Activated T-helper 1 cell treated with anti-CD3 and anti-CD28 coated beads, Interleukin-2, amount 50 U/mL, for 16 hours (primary cell): ENCODE measurements around the gene CSNK1G3.

ENCODE experiments used
- DNase-seq, 2 donors: peaks; one replicate each; pipeline ENCODE4 v3.0.0-alpha.2; 2020; ENCODE audit warnings: low read depth in 1 of 2, low spot score in 1 of 2

The CSNK1G3 gene

DNA sequence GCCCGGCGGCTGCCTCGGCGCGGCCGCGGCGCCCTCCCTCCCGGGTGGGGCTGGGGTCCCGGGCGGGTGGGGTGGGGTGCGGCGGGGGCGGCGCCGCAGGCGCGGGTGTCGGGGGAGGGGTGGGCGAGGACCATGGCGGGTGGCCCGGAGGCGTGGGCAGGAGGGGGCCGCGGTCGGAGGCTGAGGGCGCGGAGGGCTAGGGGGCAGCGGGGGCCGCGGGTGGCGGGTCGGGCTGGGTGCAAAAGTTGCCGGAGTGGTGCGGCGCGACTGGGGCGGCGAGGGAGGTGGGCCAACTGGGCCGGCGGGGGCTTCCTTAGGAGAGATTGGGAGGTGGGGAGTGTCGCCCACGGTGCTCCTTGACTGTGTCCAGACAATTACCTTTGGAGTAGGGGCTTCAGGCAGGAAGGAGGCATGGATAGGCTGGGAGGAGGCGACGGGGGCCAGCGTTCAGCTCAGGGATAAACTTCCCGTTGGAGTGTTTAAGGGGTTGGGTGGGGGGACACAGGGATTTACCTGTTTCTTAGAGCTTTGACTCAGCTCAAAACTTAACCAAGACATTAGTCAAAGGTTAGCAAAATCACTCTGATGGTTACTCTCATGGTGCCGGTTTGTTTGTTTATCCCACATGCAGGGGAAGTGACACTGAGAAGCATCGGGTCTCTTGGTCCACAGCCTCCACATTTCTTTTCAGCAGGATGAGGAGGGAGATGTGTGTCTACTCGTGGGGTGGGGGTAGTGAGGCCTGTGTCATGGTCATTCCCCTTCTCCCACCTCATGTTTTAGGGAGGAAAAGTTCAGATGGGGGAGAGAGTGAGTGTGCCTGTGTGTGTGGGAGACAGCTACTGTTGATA is 859 bp downstream of the CSNK1G3 start:
- DNase-seq, result peak in 1 of 2 donors; percentile 19

DNA sequence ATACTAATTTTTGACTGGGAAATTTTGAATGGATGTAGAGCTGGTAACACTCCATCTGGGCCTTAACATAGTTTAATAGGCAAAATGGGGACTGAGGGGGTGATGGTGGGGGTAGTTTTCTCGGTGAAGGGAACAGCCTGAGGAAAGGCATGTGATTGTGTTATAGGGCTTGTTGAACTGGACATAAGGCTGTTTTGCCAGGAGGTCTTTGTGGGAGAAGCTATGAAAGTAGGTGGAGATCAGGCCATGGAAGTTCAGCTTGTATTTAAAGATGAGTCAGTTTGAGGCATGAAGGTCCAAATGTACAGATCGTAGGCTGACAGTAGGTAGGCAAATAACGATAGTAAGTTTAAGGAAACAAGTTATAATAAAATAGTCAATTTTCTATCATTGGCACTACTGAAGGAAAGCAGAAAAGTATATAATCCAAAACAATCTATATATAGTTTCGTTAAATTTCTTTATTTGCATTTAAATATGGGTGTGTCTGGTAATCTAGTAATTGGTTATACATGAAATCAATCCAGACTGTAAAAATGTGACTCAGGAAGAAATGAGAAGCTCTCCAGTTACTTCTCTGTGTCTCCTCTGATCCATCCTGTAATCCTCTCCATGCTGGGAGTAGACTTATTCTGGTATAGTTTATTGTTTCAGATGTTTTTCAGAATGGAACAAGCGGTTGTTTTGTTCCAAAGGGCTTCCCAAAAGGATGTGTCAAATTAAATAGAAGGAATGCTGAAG is 2.8 kb downstream of the CSNK1G3 start:
- no peak for DNase-seq

DNA sequence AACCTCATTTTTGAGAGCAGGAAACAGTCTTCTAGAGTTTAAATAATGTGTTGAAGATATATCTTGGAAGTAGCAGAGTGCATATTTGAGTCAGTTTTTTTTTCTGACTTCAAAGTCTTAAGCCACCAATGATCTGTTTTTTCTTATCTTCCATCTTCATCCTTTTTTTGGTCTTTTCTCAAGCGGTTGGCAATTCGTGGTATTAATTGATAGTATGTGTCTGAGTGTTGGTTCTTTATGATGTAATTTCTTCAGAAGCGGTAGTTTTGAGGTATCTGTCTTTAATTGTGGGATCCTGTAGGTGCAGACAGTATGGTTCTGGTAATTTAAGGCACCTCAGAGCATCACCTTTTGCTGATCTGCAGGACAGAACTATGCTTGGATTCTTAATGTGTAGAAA is 3.9 kb downstream of the CSNK1G3 start:
- DNase-seq, result no peak

DNA sequence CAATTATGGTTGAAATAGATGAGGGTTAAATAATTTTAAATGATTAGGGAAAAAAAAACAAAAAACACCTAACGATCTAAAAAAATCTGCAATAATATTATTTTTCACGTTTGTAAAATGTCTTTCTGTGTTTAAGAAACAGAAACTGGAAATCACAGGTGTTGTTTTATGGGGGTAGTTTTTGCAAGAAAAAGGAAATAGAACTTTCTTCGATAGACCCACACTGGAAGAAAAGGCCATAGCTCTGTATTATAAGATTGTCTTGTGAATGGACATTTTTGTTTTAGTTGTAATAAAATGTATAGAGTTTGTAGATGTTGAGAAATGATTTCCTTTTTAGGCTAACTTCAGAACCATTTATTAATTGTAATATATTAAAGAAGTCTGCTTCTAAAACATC is 5.5 kb downstream of the CSNK1G3 start:
- no peak for DNase-seq

DNA sequence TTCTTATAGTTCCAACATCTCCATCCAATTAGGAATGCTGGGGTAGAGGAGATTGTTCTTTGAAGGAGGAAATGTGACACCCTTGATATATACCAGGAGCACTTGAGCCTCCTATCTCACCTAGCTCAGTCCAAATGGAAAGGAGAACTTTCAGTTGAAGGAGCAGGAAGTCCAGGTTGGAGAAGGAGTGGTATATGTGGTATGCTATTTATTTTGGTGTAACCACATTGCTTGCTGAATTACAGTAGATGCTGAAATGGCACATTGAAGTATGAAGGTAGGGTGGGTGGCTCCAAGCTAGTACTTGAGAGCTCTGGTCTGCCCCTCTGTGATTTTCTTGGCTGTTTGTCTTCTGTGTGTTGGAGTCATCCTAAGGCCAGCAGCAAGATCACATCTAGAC is 6.1 kb downstream of the CSNK1G3 start:
- no peak for DNase-seq

DNA sequence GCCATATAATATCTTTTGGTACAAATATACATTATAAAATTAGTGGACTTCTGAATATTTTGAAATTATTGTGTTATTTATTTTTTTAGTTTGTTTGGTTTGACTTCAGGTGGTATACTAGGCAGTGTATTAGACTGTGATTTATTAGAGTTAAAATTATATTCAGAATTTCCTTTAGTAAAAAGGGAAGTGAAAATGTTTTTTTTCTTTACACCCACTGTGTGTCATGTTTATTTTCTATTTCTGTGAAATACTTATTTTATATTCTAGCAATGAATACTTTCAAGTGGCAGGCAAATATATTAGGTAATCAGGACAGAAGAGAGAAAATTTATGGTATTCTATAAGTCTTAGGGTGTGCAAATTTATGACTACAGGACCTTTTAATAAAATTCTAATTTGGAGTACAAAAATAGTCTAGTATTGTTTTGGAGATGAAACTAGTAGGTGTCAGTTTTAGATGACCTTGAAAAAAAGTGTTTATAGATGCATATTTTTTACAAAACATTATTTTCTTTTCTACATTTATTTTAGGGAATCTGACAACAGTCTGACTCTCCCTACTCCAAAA is 8.8 kb downstream of the CSNK1G3 start:
- no peak for DNase-seq

DNA sequence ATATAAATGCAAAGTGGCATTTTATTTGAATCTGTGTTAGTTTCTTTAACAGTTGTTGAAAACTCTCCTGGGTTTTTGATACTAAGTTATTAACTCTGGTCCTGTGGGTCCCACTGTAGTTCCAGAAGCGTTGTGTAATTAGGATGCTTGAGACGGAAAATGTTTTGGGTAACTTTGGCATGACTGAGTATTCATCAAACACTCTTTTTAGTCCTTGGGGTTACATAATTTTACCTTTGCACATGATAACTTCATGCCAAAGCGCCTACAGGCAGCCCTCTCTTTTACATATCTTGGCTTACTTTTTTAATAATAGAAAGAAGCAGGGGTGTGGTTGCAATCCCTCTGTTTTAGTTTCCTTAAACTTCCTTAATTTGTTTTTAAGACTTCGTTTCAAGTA is 12.2 kb downstream of the CSNK1G3 start:
- DNase-seq, result no peak

DNA sequence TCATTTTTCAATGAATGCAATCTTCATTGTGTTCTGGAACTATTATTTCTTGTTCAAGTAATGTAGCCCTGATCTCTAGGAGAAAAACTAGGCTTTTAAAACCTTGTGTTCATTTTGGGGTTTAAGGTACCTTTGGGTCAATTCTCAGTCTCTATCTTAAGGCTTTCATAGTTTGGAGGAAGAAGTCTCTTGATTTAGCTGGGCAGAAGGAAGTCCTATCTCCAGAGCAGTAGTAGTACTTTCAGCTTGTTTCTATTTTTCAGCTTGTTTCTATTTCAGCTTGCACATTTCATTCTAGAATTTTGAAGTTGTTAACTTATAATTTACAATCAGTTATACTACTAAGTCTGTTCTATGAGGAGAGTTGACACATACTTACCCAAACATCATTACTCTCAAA is 15.2 kb downstream of the CSNK1G3 start:
- no peak for DNase-seq

DNA sequence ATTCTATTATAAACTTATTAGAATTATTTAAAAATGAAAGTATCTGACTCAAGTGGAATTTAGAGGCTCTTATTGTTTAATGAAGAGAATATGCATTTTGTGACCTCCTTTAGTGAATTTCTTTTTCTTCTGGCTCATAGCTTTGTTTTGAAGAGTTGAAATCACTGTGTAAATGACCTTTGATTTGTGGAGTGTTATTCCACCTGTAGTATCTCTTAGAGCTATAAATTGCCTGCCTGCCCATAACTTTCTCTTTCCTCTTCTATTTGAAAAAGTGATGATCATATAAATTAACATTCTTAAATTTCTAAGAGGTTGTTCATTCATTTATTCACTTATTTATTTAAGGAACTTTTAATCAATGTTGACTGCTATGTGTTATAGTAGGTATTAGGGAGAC is 16.1 kb downstream of the CSNK1G3 start:
- no peak for DNase-seq

DNA sequence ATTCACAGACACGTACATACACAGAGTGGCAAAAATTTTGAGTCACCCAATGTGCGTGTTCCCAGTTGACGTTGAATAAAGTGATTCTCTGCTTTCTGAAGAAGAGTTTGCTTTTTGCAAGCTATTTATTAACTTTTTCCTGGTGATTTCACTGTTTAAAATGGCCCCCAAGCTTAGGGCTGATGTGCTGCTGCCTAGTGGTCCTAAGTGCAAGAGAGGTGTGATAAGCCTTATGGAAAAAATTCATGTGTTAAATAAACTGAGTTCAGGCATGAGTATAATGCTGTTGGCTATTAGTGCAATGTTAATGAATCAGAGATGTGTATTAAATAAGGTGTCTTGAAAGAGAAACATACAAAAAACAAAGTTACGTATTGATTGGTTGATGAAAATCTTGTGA is 16.9 kb downstream of the CSNK1G3 start:
- no peak for DNase-seq

DNA sequence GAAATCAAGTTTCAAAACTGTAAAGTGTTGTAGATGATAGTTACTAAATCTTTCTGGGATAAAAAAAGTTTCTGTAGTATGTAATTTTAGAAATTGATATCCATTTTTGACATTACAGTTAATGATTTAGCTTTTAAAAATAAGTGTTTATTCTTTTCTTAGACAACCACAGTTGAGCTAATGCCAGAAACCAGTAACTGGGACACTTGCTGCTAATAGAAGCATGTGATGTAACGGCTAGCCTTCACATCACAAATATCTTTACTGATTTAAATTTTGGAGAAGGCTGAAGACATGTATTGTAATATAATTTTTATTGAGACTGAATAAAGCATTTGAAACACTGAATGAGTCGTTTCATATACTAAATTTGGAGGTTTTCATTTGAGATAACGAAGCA is 18.8 kb downstream of the CSNK1G3 start:
- no peak for DNase-seq

DNA sequence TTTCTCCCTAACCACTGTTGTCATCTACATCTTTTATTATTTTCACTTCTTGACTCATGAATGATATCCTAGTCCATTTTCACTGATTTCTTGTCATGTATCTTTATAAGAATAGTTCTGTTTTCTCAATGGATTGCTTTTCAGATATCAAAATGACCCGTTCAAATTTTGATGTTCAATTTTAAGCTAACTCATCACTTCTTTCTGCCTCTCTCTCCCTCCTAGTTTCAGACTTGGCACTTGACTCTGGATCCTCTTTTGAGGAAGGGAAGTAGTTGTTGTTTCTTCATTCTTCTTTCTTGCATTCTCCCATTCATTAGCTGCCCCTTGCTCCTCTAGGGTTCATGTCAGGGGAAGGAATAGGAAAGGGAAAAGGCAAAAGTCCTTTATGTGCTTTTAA is 23.7 kb downstream of the CSNK1G3 start:
- no peak for DNase-seq

DNA sequence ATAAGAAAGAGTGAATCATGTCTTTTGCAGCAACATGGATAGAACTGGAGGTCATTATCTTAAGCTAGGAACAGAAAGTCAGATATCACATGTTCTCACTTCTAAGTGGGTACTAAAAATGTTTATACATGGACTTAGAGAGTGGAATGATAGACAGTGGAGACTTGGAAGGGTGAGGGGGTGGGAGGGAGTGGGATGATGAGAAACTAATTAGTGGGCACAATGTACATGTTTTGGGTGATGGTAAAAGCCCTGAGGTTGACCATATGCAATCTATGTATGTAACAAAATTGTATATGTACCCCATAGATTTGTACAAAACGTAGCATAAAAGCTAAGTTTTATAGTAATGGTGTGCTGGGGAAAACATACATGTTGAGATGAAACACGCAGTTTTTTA is 25.3 kb downstream of the CSNK1G3 start:
- no peak for DNase-seq

DNA sequence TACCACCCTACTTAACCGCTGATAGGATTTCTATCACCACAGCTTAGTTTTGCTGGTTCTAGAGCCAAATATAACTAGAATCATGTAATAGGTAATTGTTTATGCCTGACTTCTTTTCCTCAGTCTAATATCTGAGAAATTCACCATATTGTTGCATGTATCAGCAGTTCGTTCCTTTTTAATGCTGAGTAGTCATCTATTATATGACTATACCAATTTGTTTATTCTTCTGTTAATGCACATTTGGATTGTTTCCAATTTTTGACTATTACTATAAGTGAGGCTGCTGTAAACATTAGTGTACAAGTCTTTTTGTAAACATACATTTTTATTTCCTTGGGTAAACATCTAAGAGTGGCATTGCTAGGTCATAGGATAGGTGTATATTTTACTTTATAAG is 25.9 kb downstream of the CSNK1G3 start:
- DNase-seq, result no peak

DNA sequence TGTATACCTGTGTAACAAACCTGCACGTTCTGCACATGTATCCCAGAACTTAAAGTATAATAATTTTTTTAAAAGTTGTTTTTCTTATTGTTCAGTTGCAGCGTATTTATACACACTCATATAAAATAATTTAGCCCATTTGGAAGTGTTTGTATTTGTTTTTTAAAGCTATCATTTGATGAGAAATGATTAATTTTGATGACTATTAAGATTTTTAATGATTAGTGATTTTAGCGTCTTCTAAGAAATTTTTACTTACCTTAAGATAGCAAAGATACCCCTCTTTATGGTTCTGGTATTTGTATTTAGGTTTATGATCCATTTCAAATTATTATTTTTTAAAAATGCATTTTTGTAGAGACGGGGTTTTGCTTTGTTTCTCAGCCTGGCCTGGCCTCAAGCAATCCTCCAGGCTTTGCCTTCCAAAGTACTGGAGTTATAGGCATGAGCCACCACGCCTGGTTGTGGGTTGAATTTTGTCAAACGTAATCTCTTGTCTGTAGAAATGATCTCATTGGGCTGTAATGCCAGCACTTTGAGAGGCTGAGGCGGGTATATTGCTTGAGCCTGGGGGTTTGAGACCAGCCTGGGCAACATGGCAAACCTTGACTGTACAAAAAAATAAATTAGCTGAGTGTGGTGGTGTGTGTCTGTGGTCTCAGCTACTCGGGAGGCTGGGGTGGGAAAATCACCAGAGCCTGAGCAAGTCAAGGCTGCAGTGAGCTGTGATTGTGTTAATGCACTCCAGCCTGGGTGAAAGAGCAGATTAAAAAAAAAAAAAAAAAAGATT is 26.9 kb downstream of the CSNK1G3 start:
- no peak for DNase-seq

DNA sequence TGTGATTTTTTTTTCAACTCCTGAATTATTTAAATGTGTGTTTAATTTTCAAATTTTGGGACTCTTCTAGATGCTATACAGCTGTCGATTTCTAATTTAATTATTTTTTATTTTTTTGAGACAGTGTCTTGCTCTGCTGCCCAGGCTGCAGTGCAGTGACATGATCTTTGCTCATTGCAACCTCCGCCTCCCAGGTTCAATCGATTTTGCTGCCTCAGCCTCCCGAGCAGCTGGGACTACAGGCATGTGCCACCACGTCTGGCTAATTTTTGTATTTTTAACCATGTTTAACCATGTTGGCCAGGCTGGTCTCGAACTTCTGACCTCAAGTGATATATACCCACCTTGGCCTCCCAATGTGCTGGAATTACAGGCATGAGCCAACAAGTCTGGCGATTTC is 28.6 kb downstream of the CSNK1G3 start:
- no peak for DNase-seq

DNA sequence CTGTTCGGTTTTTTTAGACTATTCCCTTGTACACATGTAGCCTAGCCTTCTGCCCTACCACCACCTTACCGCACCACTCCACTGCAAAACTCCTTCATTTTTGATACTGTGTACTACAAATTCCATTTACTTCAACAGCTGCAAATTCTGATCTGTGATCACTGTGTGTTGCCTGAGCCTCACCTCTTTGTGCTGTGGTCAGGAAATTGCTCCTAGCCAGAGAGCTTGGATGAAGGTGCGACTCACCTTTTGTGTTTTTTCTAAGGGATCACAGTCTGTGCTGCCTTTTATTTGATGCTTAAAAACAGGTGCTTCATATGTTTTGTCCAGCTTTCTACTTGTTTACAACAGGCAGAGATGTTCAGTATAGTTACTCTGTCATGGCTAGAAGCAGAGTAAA is 31.5 kb downstream of the CSNK1G3 start:
- no peak for DNase-seq

DNA sequence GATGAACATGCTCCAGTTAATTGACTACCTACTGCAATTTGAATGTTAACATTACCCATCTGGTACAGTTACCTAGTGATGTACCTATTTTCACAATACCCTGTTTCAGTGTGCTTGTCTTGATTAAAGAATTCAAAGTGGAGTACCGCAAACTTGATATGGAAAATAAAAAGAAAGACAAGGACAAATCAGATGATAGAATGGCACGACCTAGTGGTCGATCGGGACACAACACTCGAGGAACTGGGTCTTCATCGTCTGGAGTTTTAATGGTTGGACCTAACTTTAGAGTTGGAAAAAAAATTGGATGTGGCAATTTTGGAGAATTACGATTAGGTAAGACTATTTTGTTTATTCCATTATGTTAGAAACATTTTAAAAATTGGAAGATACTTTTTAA is 33.5 kb downstream of the CSNK1G3 start:
- no peak for DNase-seq

DNA sequence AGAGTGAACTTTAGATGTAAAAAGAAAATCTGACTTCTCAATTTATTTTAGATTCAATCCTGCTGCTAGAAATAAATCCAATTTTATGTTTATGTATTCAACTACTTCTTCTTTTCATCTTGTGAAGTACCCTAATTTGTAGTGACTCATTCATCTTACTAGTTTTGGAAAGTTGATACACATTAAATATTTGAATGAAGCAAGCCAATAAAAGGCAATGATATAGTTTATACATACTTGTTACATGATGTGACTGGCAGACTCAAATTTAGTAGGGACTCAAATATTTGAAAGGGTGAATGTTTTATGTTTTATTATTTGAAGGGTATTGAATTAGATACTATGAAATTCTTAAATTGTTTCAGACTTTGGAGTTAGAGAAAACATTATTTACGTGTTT is 34.7 kb downstream of the CSNK1G3 start:
- DNase-seq, result no peak

DNA sequence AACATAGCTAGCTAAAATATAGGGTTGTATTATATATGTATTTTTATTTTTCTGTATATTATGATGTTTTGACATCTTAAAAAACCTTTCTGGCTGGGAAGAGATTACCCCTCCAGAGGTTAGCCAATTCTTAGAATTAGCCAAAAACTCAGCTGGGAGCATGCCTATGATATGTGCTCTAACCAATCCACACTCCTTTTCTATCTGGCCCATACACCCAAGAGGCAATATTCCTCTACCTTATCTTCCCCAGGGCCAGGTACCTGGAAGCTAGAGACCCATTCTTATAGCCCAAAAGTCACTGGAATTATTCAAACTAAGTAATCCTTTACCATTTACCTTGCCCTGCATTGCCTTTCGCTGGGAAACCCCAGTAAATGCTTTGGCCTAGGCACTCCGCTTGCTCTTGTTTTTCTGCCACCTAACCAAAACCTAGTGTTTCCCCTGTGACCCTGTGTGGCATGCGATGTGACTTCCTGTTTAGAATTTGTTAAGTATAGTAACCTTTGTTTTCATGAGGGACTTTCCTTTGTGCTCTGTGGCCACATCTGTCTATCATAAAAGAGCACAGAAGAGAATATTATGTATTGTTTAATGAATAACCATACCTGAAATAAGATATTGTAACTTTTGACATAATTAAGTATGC is 37.4 kb downstream of the CSNK1G3 start:
- peak; percentile 14 to 25 for DNase-seq

DNA sequence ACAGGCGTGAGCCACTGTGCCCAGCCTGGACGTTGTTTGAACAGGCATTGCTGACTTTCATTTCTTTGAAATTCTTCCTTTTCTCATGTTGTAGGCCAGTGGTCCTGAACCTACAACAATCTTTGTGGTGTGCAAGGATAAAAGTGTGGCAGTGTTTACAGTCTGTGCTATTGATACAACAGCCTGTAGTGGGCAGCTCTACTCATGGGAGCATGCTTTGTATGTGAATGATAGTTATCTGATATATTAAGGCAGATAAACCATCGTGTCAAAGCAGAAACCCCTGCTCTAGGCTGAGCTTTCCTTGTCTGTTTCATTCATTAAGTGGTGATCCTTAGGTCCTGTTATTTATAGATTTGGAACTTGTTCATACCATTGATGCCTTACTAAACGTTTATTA is 42.6 kb downstream of the CSNK1G3 start:
- DNase-seq, result no peak
